Thymus (tissue), 14 donors: ENCODE data around the gene PRKCH. TPM values are rescaled to one million over a fixed set of nuclear protein-coding genes. Genes with fewer than 3 reads are reported as not detected.
A peak's percentile ranks its signal among the peaks of the same experiment; 100 is the strongest.

Experiments
- DNase-seq, 9 donors: peaks; one replicate each; pipeline ENCODE4 v3.0.0-alpha.2; 2013; ENCODE audit warnings: low spot score in 9 of 9, low read depth in 6 of 9, missing footprints in 1 of 9
- H3K27ac ChIP-seq, 2 donors: one replicate each; pipeline ENCODE4 v1.5.1; 2013; ENCODE audit warnings: control low read depth in 1 of 2, low read depth in 1 of 2, low read length in 1 of 2, mild to moderate bottlenecking in 1 of 2, moderate library complexity in 1 of 2
- H3K27me3 ChIP-seq, 2 donors: one replicate each; pipeline ENCODE4 v1.5.1; 2013; ENCODE audit warnings: low read length in 1 of 2; ENCODE audit not compliant: control insufficient read depth in 2 of 2, insufficient read depth in 1 of 2
- H3K36me3 ChIP-seq, 2 donors: one replicate each; pipeline ENCODE4 v1.5.1; 2013; ENCODE audit warnings: low read length in 1 of 2, mild to moderate bottlenecking in 1 of 2, moderate library complexity in 1 of 2; ENCODE audit not compliant: control insufficient read depth in 2 of 2, insufficient read depth in 2 of 2
- H3K4me1 ChIP-seq, 2 donors: one replicate each; pipeline ENCODE4 v1.5.1; 2013; ENCODE audit warnings: low read length in 2 of 2; ENCODE audit not compliant: control insufficient read depth in 2 of 2, insufficient read depth in 2 of 2
- H3K4me3 ChIP-seq, 2 donors: one replicate each; pipeline ENCODE4 v1.5.1; 2013; ENCODE audit warnings: low read length in 2 of 2, control low read depth in 1 of 2, mild to moderate bottlenecking in 1 of 2
- H3K9me3 ChIP-seq, 2 donors: one replicate each; pipeline ENCODE4 v1.5.1; 2013; ENCODE audit warnings: low read length in 1 of 2, mild to moderate bottlenecking in 1 of 2; ENCODE audit not compliant: control insufficient read depth in 2 of 2, insufficient read depth in 1 of 2
- WGBS: extraction: QIAGEN DNeasy Blood & Tissue Kit; methylation state at CpG from one replicate; pipeline ENCODE4 v1.1.7; 2013; 5-methylcytosine and 5-hydroxymethylcytosine counted together
- long read RNA-seq, 10 donors: transcript quantifications; one replicate each; lab custom pipeline, GENCODE V29; 2026
- polyA plus RNA-seq: library from polyadenylated mRNA; stranded (reverse); fragments of 200-250 nt; gene quantifications from one replicate; pipeline ENCODE4 v1.2.3, GENCODE V29; 2013
- total RNA-seq: library from RNA; stranded (reverse); fragments of 120-200 nt; gene quantifications from one replicate; pipeline ENCODE4 v1.2.4, GENCODE V29; 2013
- donor health status: healthy.

Gene PRKCH
- 81.8 TPM for total RNA-seq
- 73.5 TPM for polyA plus RNA-seq
- long read RNA-seq, donor 1, partial matches to known transcripts = 0 of 3 reads
- long read RNA-seq, donor 1, other reads (novel, unspliced or antisense) = 0 of 3 reads
- long read RNA-seq, donor 2 = 0 reads
- long read RNA-seq, donor 3, transcript PRKCH-201 (14 exons, 3,582 nt) = major isoform, 12 of 12 reads
- long read RNA-seq, donor 3, partial matches to known transcripts = 0 of 12 reads
- long read RNA-seq, donor 3, other reads (novel, unspliced or antisense) = 0 of 12 reads
- long read RNA-seq, donor 4, transcript PRKCH-201 (14 exons, 3,582 nt) = major isoform, 14 of 14 reads
- long read RNA-seq, donor 4, partial matches to known transcripts = 0 of 14 reads
- long read RNA-seq, donor 4, other reads (novel, unspliced or antisense) = 0 of 14 reads
- long read RNA-seq, donor 5, transcript PRKCH-201 (14 exons, 3,582 nt) = major isoform, 37 of 63 reads
- long read RNA-seq, donor 5, partial matches to known transcripts = 26 of 63 reads
- long read RNA-seq, donor 5, other reads (novel, unspliced or antisense) = 0 of 63 reads
- long read RNA-seq, donor 6, transcript PRKCH-201 (14 exons, 3,582 nt) = major isoform, 14 of 16 reads
- long read RNA-seq, donor 6, partial matches to known transcripts = 0 of 16 reads
- long read RNA-seq, donor 6, other reads (novel, unspliced or antisense) = 0 of 16 reads
- long read RNA-seq, donor 7, transcript PRKCH-201 (14 exons, 3,582 nt) = major isoform, 13 of 19 reads
- long read RNA-seq, donor 7, partial matches to known transcripts = 6 of 19 reads
- long read RNA-seq, donor 7, other reads (novel, unspliced or antisense) = 0 of 19 reads
- long read RNA-seq, donor 8, transcript PRKCH-201 (14 exons, 3,582 nt) = major isoform, 5 of 5 reads
- long read RNA-seq, donor 8, partial matches to known transcripts = 0 of 5 reads
- long read RNA-seq, donor 8, other reads (novel, unspliced or antisense) = 0 of 5 reads
- long read RNA-seq, donor 9, transcript PRKCH-201 (14 exons, 3,582 nt) = major isoform, 12 of 13 reads
- long read RNA-seq, donor 9, partial matches to known transcripts = 0 of 13 reads
- long read RNA-seq, donor 9, other reads (novel, unspliced or antisense) = 0 of 13 reads
- long read RNA-seq, donor 10, transcript PRKCH-201 (14 exons, 3,582 nt) = major isoform, 11 of 11 reads
- long read RNA-seq, donor 10, partial matches to known transcripts = 0 of 11 reads
- long read RNA-seq, donor 10, other reads (novel, unspliced or antisense) = 0 of 11 reads

DNA sequence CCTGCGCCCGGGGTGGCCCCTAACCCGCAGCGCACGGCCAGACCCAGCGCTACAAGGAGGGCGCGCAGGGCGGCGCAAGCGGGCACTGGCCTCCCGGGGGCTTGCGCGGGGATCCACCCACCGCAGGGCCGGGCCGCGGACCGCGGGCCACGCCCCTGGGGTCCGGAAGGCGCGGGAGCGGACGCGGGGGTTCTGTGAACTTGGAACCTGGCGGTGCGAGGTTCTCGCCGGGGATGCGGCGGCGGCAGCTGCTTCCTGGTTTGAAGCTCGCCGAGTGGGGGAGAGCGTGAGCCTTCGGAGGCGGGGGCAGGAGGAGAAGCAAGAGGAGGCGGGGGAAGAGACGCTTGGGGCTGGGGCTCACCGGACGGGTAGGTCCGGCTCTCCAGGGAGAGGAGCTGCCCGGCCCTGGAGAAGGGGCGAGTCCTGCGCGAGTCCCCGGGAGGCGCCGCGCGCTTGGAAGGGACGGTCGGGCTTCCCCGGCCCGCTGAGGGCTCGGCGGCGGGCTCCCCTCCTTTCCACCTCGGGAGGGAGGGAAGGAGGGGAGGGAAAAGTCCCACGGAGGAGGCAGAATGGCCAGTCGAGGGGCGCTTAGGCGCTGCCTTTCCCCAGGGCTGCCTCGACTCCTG, at the start of gene PRKCH:
PRKCH (plus strand) TSS at position 195 of the 626 bp plus-strand sequence. CDS start 523 bp downstream, outside the sequence.
- peaks cover 0 to 2% of the 10 kb centered on the region in 2 donors for H3K9me3 ChIP-seq
- peaks cover 10 to 21% of the 10 kb centered on the region in 2 donors for H3K4me1 ChIP-seq
- H3K27ac ChIP-seq = peak within 1 kb of the TSS; percentile 85 to 95
- H3K36me3 ChIP-seq = peaks cover 3 to 4% of the 10 kb centered on the region in 2 donors
- peak within 1 kb of the TSS; percentile 86 to 94 for H3K4me3 ChIP-seq
- H3K27me3 ChIP-seq = peaks cover 0 to 8% of the 10 kb centered on the region in 2 donors
- whole genome bisulfite sequencing = under 1% methylated on average over 66 of the region's 66 CpGs
- DNase-seq = peak in 7 of 9 donors; percentile 59 to 93 (median 80)

DNA sequence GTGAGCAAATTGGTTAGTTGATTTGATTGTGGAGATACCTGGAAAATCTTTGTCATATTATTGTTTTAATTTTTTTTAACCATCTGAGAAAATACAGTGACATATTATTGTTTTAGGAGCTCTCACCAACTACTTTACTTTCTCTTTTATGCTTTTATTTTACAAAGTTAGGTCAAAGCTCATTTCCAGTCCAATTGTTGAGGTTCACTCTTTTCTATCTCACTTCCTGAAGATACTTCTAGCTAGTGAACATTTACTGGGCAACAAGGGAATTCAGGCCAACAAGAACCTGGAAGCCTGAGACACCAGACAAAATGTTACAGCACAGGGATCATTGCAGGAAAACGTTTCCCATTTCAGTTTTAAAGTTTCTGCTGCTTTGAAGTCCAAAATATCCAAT, 44.1 kb upstream of the PRKCH start:
- no peak overlapping the region for H3K4me3 ChIP-seq
- peaks cover 25 to 54% of the 10 kb centered on the region in 2 donors for H3K27me3 ChIP-seq
- peaks cover 6 to 9% of the 10 kb centered on the region in 2 donors for H3K4me1 ChIP-seq
- no peak for DNase-seq
- H3K9me3 ChIP-seq = peaks cover 0 to 2% of the 10 kb centered on the region in 2 donors
- H3K36me3 ChIP-seq = no peaks in the 10 kb centered on the region
- WGBS = 80% methylated on average over 1 of the region's 1 CpG
- H3K27ac ChIP-seq = no peak overlapping the region

GRCh38 chr14:61277784-61278183, 43.6 kb upstream of the PRKCH start:
- DNase-seq = no peak
- H3K27ac ChIP-seq = no peak overlapping the region
- H3K9me3 ChIP-seq = peaks cover 0 to 2% of the 10 kb centered on the region in 2 donors
- peaks cover 25 to 54% of the 10 kb centered on the region in 2 donors for H3K27me3 ChIP-seq
- peaks cover 6 to 9% of the 10 kb centered on the region in 2 donors for H3K4me1 ChIP-seq
- WGBS = 93% methylated on average over 4 of the region's 4 CpGs
- no peaks in the 10 kb centered on the region for H3K36me3 ChIP-seq
- H3K4me3 ChIP-seq = no peak overlapping the region

DNA sequence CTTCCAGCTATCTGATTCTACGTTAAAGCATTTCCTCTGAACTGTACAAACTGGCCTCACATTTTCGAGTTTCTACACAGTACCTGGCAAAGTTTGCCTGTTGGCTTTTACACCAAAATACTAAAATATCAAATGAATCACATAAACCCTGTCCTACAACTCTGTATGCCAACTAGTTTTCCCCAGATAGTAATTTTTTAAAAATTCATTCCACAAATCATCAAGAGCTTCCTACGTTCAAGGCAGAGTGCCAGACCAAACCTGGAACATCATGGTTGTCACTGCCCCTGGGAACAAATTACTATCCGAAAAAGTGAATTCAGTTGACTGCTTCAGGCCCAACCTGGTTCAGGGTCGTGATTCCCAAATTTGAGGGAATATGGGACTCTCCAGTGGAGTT, 42.3 kb upstream of the PRKCH start:
- Histone ChIP-seq H3K27me3 (peaks cover 25 to 65% of the 10 kb centered on the region in 2 donors), H3K4me1 (peaks cover 6 to 9% of the 10 kb centered on the region in 2 donors), H3K4me3 (no peak overlapping the region), H3K36me3 (no peaks in the 10 kb centered on the region), H3K9me3 (peaks cover 0 to 2% of the 10 kb centered on the region in 2 donors), H3K27ac (no peak overlapping the region)
- 83% methylated on average over 5 of the region's 5 CpGs for WGBS
- no peak for DNase-seq

GRCh38 chr14:61280092-61280525, 41.3 kb upstream of the PRKCH start:
- H3K36me3 ChIP-seq = no peaks in the 10 kb centered on the region
- peaks cover 0 to 2% of the 10 kb centered on the region in 2 donors for H3K9me3 ChIP-seq
- 17% methylated on average over 47 of the region's 47 CpGs for WGBS
- H3K4me3 ChIP-seq = peak overlapping the region; percentile 34 to 46
- peak in 1 of 9 donors; percentile 24 for DNase-seq
- peak overlapping the region in 1 of 2 donors; percentile 22 for H3K27ac ChIP-seq
- H3K27me3 ChIP-seq = peaks cover 25 to 62% of the 10 kb centered on the region in 2 donors
- H3K4me1 ChIP-seq = peaks cover 6 to 9% of the 10 kb centered on the region in 2 donors

DNA sequence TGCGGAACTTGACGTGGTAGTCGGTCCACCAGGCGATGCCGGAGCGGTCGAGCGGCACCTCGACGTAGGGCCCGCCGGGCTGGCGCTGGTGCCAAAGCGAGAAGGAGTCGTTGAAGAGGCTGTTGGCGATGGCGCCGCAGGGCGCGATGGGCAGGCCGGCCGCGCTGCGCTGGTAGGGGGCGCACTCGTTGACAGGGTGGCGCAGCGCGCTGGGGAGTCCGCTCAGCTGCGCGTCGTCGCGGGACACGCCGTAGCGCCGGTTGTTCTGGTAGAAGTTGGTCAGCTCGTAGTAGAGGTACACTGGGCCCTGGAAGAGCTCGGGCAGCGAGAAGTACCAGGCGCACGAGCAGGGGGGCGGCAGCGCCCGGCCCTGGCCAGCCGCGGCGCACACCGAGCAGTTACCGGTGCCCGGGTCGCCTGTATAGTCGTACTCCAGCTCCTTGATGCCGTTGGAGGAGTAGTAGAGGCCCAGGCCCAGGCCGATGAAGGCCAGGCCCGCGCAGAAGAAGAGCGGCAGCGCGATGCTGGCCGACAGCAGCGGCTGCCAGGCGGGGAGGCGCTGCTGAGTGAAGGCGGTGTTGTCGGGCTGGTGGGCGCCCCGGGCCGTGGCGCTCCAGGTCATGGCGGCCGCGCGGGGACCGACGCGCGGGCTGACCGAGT, 40.7 kb upstream of the PRKCH start:
- Histone ChIP-seq H3K27me3 (peaks cover 25 to 59% of the 10 kb centered on the region in 2 donors), H3K27ac (peak overlapping the region in 1 of 2 donors; percentile 22), H3K36me3 (no peaks in the 10 kb centered on the region), H3K4me1 (peaks cover 6 to 9% of the 10 kb centered on the region in 2 donors), H3K4me3 (peak overlapping the region; percentile 34 to 46), H3K9me3 (peaks cover 0 to 2% of the 10 kb centered on the region in 2 donors)
- DNase-seq = peak in 6 of 9 donors; percentile 29 to 73 (median 50)
- WGBS = 1% methylated on average over 81 of the region's 81 CpGs

DNA sequence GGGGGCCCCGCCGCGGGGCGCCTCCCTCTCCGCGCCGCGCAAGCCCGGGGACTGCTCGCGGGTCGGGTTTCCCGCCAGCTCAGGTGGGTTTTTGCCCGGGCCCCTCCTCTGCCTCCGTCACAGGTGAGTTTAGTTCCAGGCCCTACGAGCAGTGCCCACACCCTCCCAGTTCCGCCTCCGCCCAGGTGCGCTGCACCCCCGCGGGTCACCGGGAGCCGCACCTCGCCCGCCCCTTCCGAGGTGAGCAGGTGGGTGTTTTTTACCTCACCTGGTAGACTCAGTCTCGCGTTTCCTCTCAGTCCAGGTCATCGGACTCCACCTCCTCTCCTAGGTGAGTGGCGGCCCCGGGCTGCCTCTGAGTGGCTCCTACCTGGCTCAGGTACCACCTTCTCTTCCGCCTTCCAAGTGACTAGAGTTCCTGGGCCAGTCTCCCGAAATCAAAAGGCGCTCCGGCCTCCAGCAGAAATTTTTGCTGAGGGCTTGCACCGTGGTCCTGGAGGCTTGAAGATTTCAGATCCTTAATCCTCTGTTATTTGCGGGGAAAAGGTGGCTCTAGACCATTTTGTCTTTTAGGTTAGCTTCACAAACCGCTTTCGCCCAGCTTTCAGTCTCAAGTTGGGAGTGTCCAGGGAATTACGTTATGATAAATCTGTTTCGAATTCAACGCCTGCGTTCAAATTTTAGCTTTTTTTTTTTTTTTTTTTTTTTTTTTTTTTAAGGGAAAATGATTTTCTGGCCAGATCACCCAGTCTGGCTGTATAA, 40.0 kb upstream of the PRKCH start, which contains the start of gene TMEM30B:
TMEM30B (minus strand) TSS at position 153 of the 762 bp plus-strand sequence. CDS start 191 bp downstream, outside the sequence.
- H3K27me3 ChIP-seq = peaks cover 25 to 58% of the 10 kb centered on the region in 2 donors
- peaks cover 0 to 2% of the 10 kb centered on the region in 2 donors for H3K9me3 ChIP-seq
- H3K27ac ChIP-seq = peak within 1 kb of the TSS; percentile 22 to 60
- H3K4me1 ChIP-seq = peaks cover 6 to 9% of the 10 kb centered on the region in 2 donors
- no peaks in the 10 kb centered on the region for H3K36me3 ChIP-seq
- peak in 1 of 9 donors; percentile 21 for DNase-seq
- peak within 1 kb of the TSS; percentile 34 to 46 for H3K4me3 ChIP-seq
- WGBS = 26% methylated on average over 43 of the region's 43 CpGs
